Fibroblast of the conjunctiva (primary cell): ENCODE measurements around the gene UBAC1.

Experiments used
- DNase-seq: peaks from one replicate; pipeline ENCODE4 v3.0.0-alpha.2; 2010; ENCODE audit warnings: low read depth

The UBAC1 gene

DNA sequence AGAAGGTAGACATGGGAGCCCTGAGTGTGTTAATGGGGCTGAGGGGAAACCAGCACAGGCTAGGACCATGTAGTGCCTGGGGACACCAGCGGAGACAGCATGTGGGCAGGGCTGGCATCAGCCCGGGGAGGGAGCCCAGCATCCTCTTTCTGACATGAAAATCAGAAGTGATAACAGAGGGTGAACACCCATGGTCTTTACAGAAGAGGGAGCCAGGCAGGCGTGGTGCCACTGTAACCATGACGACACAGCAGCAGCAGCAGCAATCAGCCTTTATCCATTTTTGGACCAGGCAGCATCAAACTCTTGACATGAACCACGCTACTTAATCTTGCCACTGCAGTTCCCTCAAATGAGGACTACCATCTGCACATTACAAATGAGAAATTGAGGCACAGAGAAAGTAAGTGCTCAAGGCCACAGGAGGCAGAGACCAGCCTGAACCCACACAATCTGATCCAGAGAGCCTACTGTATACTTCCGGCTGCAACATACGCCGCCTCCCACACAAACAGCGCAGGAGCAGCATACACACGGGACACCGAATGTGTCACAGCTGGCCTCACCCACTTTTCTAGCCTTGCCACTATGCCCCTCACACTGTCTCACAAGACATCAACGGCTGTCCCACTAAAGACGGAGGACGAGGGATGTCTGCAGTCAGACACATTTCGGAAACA, 77.6 kb downstream of the UBAC1 start:
- DNase-seq, result no peak
